Ureter (tissue), 1 donor: ENCODE measurements around the gene PRRC1. TPM values are rescaled to one million over a fixed set of nuclear protein-coding genes. Genes with fewer than 3 reads are reported as not detected.
A peak's percentile ranks its signal among the peaks of the same experiment; 100 is the strongest.
"Not testable (repeated sequence)": the region's sequence is repeated elsewhere in the genome, so short reads cannot be mapped to it uniquely, and the experiment has no call there.

ENCODE experiments used
- DNase-seq: peaks from one replicate; pipeline ENCODE4 v3.0.0-alpha.2; 2020; ENCODE audit warnings: low spot score
- total RNA-seq: library from RNA; stranded (reverse); gene quantifications from one replicate; pipeline ENCODE4 v1.2.4, GENCODE V29; 2023
- donor health status: DM: yes; HTN: yes; CAD: no.

Gene PRRC1
- 68.2 TPM for total RNA-seq

GRCh38 chr5:127517480-127518318, at the start of gene PRRC1:
Gene PRRC1 (plus strand): TSS chr5:127517640. CDS start chr5:127523480, 5,840 bp downstream.
- peak; percentile 82 for DNase-seq

GRCh38 chr5:127471211-127471610, 46.2 kb upstream of the PRRC1 start:
- DNase-seq: no peak

GRCh38 chr5:127472700-127473099, 44.7 kb upstream of the PRRC1 start:
- no peak for DNase-seq

- DNase-seq: no peak
Observed at GRCh38 chr5:127486471-127486870, 31.0 kb upstream of the PRRC1 start.

GRCh38 chr5:127492854-127493738, 24.3 kb upstream of the PRRC1 start:
- DNase-seq: no peak

GRCh38 chr5:127498548-127498947, 18.9 kb upstream of the PRRC1 start:
- DNase-seq: no peak

- no peak for DNase-seq
Observed at GRCh38 chr5:127505905-127506304, 11.5 kb upstream of the PRRC1 start.

- no peak for DNase-seq
Observed at GRCh38 chr5:127506616-127507015, 10.8 kb upstream of the PRRC1 start.

- DNase-seq: no peak
Observed at GRCh38 chr5:127508644-127509373, 8.6 kb upstream of the PRRC1 start.

- DNase-seq: no peak
Observed at GRCh38 chr5:127513408-127513970, 4.0 kb upstream of the PRRC1 start.

- DNase-seq: no peak
Observed at GRCh38 chr5:127514816-127515215, 2.6 kb upstream of the PRRC1 start.

- no peak for DNase-seq
Observed at GRCh38 chr5:127515693-127516440, 1.6 kb upstream of the PRRC1 start.

GRCh38 chr5:127517110-127517479, 345 bp upstream of the PRRC1 start:
- DNase-seq: no peak

- no peak for DNase-seq
Observed at GRCh38 chr5:127518319-127518621, 830 bp downstream of the PRRC1 start.

- DNase-seq: no peak
Observed at GRCh38 chr5:127519527-127519926, 2.1 kb downstream of the PRRC1 start.

- DNase-seq: no peak
Observed at GRCh38 chr5:127521138-127521770, 3.8 kb downstream of the PRRC1 start.

GRCh38 chr5:127525181-127525580, 7.7 kb downstream of the PRRC1 start:
- no peak for DNase-seq

GRCh38 chr5:127529904-127530682, 12.7 kb downstream of the PRRC1 start:
- DNase-seq: no peak

GRCh38 chr5:127536687-127537086, 19.2 kb downstream of the PRRC1 start:
- no peak for DNase-seq

GRCh38 chr5:127540553-127540952, 23.1 kb downstream of the PRRC1 start:
- not testable (repeated sequence) for DNase-seq
